Stimulated activated CD4-positive, alpha-beta T cell treated with anti-CD3 and anti-CD28 coated beads, TNF-alpha, amount 100 ng/mL, for 24 hours (primary cell): ENCODE measurements around the gene MYO19.
A peak's percentile ranks its signal among the peaks of the same experiment; 100 is the strongest.

ENCODE experiments used
- DNase-seq, 3 experiments: peaks; one replicate each; pipeline ENCODE4 v3.0.0-alpha.2; 2020; ENCODE audit warnings: low read depth in 3 of 3

MYO19 gene

GRCh38 chr17:36534840-36535668 is at the start of gene MYO19, which contains the start of gene PIGW:
Gene MYO19 (minus strand): TSS chr17:36534868. CDS start chr17:36532538, 2,330 bp downstream.
Gene PIGW (plus strand): TSS chr17:36534987. CDS start chr17:36537102, 2,115 bp downstream.
- DNase-seq = peak; percentile 78 to 89 (median 79)

GRCh38 chr17:36583787-36584186 is 49.1 kb upstream of the MYO19 start:
- no peak for DNase-seq

- DNase-seq = no peak
Observed at GRCh38 chr17:36578671-36579070, 44.0 kb upstream of the MYO19 start.

- DNase-seq = no peak
Observed at GRCh38 chr17:36576793-36577192, 42.1 kb upstream of the MYO19 start.

GRCh38 chr17:36575028-36575427 is 40.4 kb upstream of the MYO19 start:
- DNase-seq = no peak

- no peak for DNase-seq
Observed at GRCh38 chr17:36566081-36566480, 31.4 kb upstream of the MYO19 start.

GRCh38 chr17:36553459-36553858 is 18.8 kb upstream of the MYO19 start:
- no peak for DNase-seq

GRCh38 chr17:36550491-36551417 is 16.1 kb upstream of the MYO19 start:
- DNase-seq = no peak

GRCh38 chr17:36547776-36548175 is 13.1 kb upstream of the MYO19 start:
- DNase-seq = no peak

GRCh38 chr17:36546418-36547093 is 11.9 kb upstream of the MYO19 start:
- DNase-seq = no peak

- DNase-seq = peak; percentile 92 to 96 (median 93)
Observed at GRCh38 chr17:36545465-36546417, 11.1 kb upstream of the MYO19 start.

GRCh38 chr17:36545077-36545464 is 10.4 kb upstream of the MYO19 start:
- DNase-seq = no peak

- peak; percentile 81 to 90 (median 88) for DNase-seq
Observed at GRCh38 chr17:36544307-36545076, 9.8 kb upstream of the MYO19 start, which contains the start of gene GGNBP2. Gene GGNBP2 (plus strand): TSS chr17:36544919. CDS start chr17:36545725, 806 bp downstream.

GRCh38 chr17:36544044-36544306 is 9.3 kb upstream of the MYO19 start:
- DNase-seq = no peak

GRCh38 chr17:36542755-36543154 is 8.1 kb upstream of the MYO19 start:
- DNase-seq = no peak

GRCh38 chr17:36540696-36541095 is 6.0 kb upstream of the MYO19 start:
- no peak for DNase-seq

- DNase-seq = no peak
Observed at GRCh38 chr17:36535669-36536081, 1.0 kb upstream of the MYO19 start.

GRCh38 chr17:36533935-36534839 is 481 bp downstream of the MYO19 start:
- peak; percentile 22 to 59 (median 28) for DNase-seq

GRCh38 chr17:36532435-36532975 is 2.2 kb downstream of the MYO19 start:
- no peak for DNase-seq
